Stimulated activated naive CD4-positive, alpha-beta T cell (primary cell): Measurements from ENCODE around the gene RAB30.
A peak's percentile ranks its signal among the peaks of the same experiment; 100 is the strongest.

Experiments used
- DNase-seq, 6 experiments: peaks; one replicate each; lab custom pipeline; 2025; lab: John Stamatoyannopoulos, UW

The RAB30 gene

GRCh38 chr11:83070731-83071566 is 748 bp downstream of the RAB30 start:
- peak in 4 of 6 experiments; percentile 12 to 61 (median 30) for DNase-seq

GRCh38 chr11:83070044-83070701 is 1.5 kb downstream of the RAB30 start:
- peak in 1 of 6 experiments; percentile 18 for DNase-seq

- no peak for DNase-seq
Measured at GRCh38 chr11:83069441-83070043, 2.2 kb downstream of the RAB30 start.

GRCh38 chr11:83068568-83068967 is 3.1 kb downstream of the RAB30 start:
- DNase-seq = no peak

- DNase-seq = no peak
Measured at GRCh38 chr11:83064011-83064410, 7.7 kb downstream of the RAB30 start.

- DNase-seq = peak in 3 of 6 experiments; percentile 46 to 56 (median 55)
Measured at GRCh38 chr11:83063073-83063754, 8.5 kb downstream of the RAB30 start.

GRCh38 chr11:83061883-83062282 is 9.8 kb downstream of the RAB30 start:
- no peak for DNase-seq

GRCh38 chr11:83060965-83061364 is 10.7 kb downstream of the RAB30 start:
- no peak for DNase-seq

- DNase-seq = no peak
Measured at GRCh38 chr11:83057721-83058120, 14.0 kb downstream of the RAB30 start.

- no peak for DNase-seq
Measured at GRCh38 chr11:83056611-83057010, 15.1 kb downstream of the RAB30 start.

GRCh38 chr11:83056204-83056603 is 15.5 kb downstream of the RAB30 start:
- no peak for DNase-seq

GRCh38 chr11:83054904-83055380 is 16.8 kb downstream of the RAB30 start:
- DNase-seq = no peak

GRCh38 chr11:83054001-83054400 is 17.7 kb downstream of the RAB30 start:
- no peak for DNase-seq

GRCh38 chr11:83051760-83052671 is 19.7 kb downstream of the RAB30 start:
- no peak for DNase-seq

GRCh38 chr11:83047515-83048225 is 24.0 kb downstream of the RAB30 start:
- DNase-seq = no peak

- no peak for DNase-seq
Measured at GRCh38 chr11:83046621-83047172, 25.0 kb downstream of the RAB30 start.

- DNase-seq = no peak
Measured at GRCh38 chr11:83044958-83045712, 26.6 kb downstream of the RAB30 start.

- no peak for DNase-seq
Measured at GRCh38 chr11:83042964-83043711, 28.6 kb downstream of the RAB30 start.

- no peak for DNase-seq
Measured at GRCh38 chr11:83041126-83041525, 30.6 kb downstream of the RAB30 start.
